ENCODE measurements around the gene HSPA1A.
"Not testable (repeated sequence)": the region's sequence is repeated elsewhere in the genome, so short reads cannot be mapped to it uniquely, and the experiment has no call there.

HSPA1A gene

DNA sequence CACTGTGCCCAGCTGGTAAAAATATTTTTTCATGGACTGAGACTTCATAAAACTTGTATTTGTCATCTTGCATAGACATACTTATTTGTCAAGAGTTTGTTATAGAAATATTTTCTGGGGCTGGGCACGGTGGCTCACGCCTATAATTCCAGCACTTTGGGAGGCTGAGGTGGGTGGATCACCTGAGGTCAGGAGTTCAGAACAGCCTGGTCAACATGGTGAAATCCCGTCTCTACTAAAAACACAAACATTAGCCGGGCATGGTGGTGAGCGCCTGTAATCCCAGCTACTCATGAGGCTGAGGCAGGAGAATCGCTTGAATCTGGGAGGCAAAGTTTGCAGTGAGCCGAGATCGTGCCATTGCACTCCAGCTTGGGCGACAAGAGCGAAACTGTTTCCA lies 6.7 kb upstream of the HSPA1A start:
- DNase-seq (ENCODE audit: low read depth in 2 of 3, low spot score in 1 of 3), result not testable (repeated sequence)

DNA sequence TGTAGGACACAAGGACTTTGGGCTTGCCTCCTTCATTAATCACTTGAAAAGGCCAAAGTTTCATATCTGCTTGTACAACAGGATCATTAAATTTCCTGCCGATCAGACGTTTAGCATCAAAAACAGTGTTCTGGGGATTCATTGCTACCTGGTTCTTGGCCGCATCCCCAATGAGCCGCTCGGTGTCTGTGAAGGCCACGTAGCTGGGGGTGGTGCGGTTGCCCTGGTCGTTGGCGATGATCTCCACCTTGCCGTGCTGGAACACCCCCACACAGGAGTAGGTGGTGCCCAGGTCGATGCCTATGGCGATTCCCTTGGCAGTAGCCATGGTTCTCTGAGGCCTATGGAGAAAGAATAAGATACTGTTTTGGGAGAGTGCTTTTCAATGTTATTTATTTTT lies 3.7 kb upstream of the HSPA1A start:
- no peak for DNase-seq (ENCODE audit: low read depth in 2 of 3, low spot score in 1 of 3)

DNA sequence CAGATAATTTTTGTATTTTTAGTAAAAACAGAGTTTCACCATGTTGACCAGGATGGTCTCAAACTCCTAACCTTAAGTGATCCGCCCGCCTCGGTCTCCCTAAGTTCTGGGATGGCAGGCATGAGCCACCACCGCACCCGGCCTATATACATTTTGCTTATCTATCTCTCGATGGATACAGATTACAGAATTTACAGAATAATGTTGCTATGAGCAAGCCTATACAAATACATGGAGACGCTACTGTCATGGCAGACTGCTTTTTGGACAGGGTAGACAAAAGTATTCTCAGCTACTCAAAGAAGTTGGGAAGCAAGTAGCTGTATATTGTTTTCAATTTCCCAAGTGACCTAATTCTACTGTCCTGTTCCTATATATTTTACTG lies 1.9 kb upstream of the HSPA1A start:
- no peak for DNase-seq (ENCODE audit: low read depth in 2 of 3, low spot score in 1 of 3)

GRCh38 chr6:31814677-31815024 lies 692 bp upstream of the HSPA1A start:
- DNase-seq (ENCODE audit: low read depth in 2 of 3, low spot score in 1 of 3), result peak in 2 of 3 donors; percentile 60 to 68

GRCh38 chr6:31817133-31817928 lies 2.0 kb downstream of the HSPA1A start:
- not testable (repeated sequence) for DNase-seq (ENCODE audit: low read depth in 2 of 3, low spot score in 1 of 3)

DNA sequence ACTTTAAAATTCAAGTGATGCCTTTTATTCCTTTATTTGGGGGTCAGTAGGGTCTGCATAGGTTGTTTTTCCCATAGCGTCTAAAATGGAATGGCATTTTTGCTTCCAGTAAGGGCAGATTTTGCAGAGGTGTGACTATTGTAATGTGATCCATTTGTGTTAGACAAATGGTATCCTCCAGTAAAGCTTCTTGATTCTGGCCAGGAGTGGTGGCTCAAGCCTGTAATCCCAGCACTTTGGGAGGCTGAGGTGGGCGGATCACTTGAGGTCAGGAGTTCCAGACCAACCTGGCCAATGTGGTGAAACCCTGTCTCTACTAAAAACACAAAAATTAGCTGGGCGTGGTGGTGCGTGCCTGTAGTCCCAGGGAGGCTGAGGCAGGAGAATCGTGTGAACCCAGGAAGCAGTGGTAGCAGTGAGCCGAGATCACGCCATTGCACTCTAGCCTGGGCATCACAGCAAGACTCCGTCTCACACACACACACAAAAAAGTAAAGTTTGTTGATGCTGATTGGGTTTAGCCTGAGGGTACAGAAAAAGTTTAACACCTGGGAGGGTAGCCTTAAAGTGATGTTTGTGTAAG lies 2.7 kb downstream of the HSPA1A start:
- not testable (repeated sequence) for DNase-seq (ENCODE audit: low read depth in 2 of 3, low spot score in 1 of 3)

GRCh38 chr6:31819871-31820299 lies 4.5 kb downstream of the HSPA1A start:
- DNase-seq (ENCODE audit: low read depth in 2 of 3, low spot score in 1 of 3), result no peak

- DNase-seq (ENCODE audit: low read depth in 2 of 3, low spot score in 1 of 3), result not testable (repeated sequence)
Measured at GRCh38 chr6:31820399-31820798, 5.1 kb downstream of the HSPA1A start.

DNA sequence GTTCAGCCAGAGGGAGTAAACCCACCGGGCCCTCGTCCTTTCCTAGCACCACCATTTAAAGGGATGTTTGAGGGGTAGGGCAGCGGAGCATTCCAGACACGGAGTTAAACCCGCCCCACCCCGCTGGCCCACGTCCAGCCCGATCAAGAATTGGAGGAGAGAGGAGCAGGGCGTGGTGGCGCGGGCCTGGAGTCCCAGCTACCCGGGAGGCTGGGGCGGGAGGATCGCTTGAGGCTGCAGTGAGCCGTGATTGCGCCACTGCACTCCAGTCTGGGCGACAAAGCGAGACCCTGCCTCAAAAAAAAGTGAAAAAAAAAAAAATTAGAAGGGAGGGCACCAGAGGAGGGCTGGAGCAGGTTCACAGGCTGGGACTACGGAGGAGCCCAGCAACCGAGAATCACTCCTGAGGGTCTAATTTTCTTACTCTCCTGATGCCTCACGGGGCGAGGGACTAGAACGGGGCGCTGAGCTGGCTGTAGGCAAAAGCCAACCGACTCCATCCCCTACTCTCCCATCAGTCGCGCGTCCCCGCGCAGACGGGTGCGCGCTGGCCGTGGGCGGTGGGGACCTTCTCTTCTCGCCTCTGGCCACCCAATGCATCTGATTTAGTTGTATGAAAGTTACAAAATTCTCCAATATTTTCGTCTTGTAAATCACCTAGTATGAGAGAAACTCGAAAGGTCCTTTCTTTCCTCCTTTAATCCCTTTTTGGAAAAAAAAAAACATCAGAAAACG lies 6.1 kb downstream of the HSPA1A start:
- DNase-seq (ENCODE audit: low read depth in 2 of 3, low spot score in 1 of 3), result peak; percentile 57 to 72 (median 70)

DNA sequence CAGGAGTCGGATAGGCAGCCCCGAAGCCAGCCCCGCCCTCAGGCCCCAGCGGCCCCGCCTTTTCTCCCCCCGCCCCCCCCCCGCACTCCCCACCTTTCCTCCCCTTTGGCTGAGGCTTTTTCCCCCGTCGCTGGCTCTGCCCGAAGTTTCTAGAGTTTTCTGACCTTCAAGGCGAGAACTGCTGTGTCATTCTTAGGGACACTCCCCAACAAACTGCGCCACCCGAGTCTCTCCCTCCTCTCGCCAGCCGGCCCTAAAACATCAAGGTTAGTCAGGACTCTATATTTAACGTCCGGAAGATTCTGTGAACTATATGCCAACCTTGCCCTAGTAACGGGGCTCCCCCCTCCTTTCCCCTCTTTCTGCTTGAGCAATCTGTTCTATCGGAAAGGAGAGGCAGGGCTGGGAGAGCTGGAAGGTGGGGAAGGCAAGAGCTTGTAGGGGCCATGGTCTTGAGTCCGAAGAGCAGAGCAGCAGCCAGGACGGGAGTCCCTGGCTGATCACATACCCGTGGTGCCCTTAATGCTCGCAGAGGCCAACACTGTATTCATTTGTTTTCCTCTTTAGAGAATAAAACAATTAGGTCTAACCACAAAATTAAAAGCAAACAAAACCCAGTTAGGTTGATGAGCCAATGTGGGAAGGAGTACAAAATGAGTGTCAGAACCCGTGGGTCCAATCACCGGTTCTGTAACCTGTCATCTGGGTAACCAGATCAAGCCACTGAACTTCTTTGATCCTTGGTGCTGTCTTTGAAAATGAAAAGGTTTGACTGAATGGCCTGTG lies 6.9 kb downstream of the HSPA1A start:
- DNase-seq (ENCODE audit: low read depth in 2 of 3, low spot score in 1 of 3), result peak in 1 of 3 donors; percentile 49

- DNase-seq (ENCODE audit: low read depth in 2 of 3, low spot score in 1 of 3), result not testable (repeated sequence)
Measured at GRCh38 chr6:31823592-31824196, 8.4 kb downstream of the HSPA1A start.

DNA sequence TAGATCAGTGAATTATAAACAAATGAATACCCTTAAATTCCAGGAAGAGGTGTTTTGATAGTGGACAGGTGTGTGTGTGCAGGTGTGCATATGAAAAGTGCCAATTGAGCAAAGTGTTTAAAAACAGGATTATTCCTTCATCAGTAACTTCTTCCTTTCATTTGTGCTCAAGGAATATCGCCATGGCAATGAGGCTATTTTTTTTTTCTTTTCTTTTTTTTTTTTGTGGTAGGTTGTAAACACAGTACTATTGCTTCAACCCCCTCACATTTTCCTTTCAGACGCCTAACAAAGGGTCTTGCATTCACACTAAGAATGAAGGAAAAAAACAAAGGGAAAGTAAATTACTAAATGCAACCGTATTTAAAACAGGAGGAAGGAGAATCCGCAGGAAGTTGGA lies 10.2 kb downstream of the HSPA1A start:
- no peak for DNase-seq (ENCODE audit: low read depth in 2 of 3, low spot score in 1 of 3)

- no peak for DNase-seq (ENCODE audit: low read depth in 2 of 3, low spot score in 1 of 3)
Measured at GRCh38 chr6:31826793-31827285, 11.5 kb downstream of the HSPA1A start.

DNA sequence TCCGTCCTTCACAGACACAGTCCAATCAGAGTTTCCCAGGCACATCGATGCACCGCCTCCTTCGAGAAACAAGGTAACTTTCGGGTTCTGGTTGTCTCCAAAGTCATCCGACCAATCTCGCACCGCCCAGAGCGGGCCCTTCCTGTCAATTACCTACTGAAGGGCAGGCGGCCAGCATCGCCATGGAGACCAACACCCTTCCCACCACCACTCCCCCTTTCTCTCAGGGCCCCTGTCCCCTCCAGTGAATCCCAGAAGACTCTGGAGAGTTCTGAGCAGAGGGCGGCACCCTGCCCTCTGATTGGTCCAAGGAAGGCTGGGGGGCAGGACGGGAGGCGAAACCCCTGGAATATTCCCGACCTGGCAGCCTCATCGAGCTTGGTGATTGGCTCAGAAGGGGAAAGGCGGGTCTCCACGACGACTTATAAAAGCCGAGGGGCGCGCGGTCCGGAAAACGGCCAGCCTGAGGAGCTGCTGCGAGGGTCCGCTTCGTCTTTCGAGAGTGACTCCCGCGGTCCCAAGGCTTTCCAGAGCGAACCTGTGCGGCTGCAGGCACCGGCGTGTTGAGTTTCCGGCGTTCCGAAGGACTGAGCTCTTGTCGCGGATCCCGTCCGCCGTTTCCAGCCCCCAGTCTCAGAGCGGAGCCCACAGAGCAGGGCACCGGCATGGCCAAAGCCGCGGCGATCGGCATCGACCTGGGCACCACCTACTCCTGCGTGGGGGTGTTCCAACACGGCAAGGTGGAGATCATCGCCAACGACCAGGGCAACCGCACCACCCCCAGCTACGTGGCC lies 12.1 kb downstream of the HSPA1A start, which contains the start of gene HSPA1B:
HSPA1B (plus strand) TSS at position 453 of the 794 bp plus-strand sequence; CDS start at position 666, 213 bp downstream.
- peak; percentile 86 to 95 (median 91) for DNase-seq (ENCODE audit: low read depth in 2 of 3, low spot score in 1 of 3)

DNA sequence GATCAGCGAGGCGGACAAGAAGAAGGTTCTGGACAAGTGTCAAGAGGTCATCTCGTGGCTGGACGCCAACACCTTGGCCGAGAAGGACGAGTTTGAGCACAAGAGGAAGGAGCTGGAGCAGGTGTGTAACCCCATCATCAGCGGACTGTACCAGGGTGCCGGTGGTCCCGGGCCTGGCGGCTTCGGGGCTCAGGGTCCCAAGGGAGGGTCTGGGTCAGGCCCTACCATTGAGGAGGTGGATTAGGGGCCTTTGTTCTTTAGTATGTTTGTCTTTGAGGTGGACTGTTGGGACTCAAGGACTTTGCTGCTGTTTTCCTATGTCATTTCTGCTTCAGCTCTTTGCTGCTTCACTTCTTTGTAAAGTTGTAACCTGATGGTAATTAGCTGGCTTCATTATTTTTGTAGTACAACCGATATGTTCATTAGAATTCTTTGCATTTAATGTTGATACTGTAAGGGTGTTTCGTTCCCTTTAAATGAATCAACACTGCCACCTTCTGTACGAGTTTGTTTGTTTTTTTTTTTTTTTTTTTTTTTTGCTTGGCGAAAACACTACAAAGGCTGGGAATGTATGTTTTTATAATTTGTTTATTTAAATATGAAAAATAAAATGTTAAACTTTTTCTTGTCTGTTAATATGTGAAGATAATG lies 14.4 kb downstream of the HSPA1A start:
- DNase-seq (ENCODE audit: low read depth in 2 of 3, low spot score in 1 of 3), result no peak

DNA sequence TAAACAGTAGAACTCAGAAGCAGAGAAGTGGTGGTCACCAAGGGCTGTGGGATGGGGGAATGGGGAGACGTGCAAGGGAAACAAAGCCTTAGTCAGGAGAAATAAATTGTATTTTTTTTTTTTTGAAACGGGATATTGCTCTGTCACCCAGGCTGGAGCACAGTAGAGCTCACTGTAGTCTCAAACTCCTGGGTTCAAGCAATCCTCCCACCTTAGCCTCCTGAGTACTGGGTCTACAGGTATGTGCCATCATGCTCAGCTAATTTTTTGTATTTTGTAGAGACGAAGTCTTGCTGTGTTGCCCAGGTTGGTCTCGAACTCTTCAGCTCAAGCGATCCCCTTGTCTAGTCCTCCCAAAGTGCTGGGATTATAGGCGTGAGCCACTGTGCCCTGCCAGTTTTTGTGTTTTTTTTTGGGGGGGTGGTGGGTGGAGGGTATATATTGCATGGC lies 15.6 kb downstream of the HSPA1A start:
- DNase-seq (ENCODE audit: low read depth in 2 of 3, low spot score in 1 of 3), result no peak

- no peak for DNase-seq (ENCODE audit: low read depth in 2 of 3, low spot score in 1 of 3)
Measured at GRCh38 chr6:31831350-31832215, 16.2 kb downstream of the HSPA1A start.

Data from stimulated activated CD4-positive, alpha-beta T cell treated with anti-CD3 and anti-CD28 coated beads, Interleukin-12 subunit alpha, Interleukin-12 subunit beta, amount 100 ng/mL, for 48 hours (primary cell).